Stimulated activated CD8-positive, alpha-beta memory T cell treated with anti-CD3 and anti-CD28 coated beads, Interleukin-7, amount 100 ng/mL, for 4 hours (primary cell): Measurements from ENCODE around the gene IER3.

Source experiments
- DNase-seq, 2 donors: peaks; one replicate each; pipeline ENCODE4 v3.0.0-alpha.2; 2020; ENCODE audit warnings: low read depth in 2 of 2

IER3 gene

DNA sequence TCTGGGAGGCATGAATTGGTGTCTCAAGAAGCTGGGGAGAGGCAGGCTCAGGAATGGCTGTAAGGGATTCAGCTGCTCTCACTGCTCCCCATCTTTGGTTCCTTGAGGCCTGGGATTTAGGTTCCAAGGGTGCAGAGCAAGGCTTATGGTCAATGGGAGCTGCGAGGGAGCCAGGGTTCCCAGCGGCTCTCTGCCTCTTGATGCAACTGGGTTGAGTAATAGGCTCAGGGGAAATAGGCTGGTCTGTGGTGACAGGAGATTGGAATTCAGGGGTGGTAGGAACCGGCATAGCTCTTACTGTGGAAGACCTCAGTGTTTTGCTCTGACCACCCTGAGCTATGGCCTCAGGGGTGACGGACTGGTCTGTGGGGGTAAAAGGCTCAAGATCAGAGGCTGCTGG lies 40.5 kb downstream of the IER3 start:
- DNase-seq: no peak

GRCh38 chr6:30703011-30703410 lies 41.3 kb downstream of the IER3 start:
- DNase-seq: no peak

- no peak for DNase-seq
Observed at GRCh38 chr6:30700340-30700739, 44.0 kb downstream of the IER3 start.

DNA sequence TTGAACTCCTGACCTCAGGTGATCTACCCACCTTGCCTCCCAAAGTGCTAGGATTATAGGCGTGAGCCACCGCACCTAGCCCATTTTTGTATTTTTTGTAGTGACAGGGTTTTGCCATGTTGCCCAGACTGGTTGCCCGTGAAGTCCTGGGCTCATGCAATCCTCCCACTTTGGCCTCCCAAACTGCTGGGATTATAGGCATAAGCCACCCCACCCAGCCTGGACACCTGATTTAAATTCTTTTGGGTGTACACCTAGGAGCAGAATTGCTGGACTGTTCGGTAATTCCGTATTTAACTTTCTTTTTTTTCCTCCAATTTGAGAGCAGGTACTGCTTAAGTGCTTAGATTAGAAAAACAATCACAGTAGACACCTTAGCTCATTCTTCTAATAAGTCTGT lies 47.9 kb downstream of the IER3 start:
- DNase-seq: no peak
